Endodermal cell (in vitro differentiated cells): ENCODE data around the gene PACSIN2. TPM values are rescaled to one million over a fixed set of nuclear protein-coding genes. Genes with fewer than 3 reads are reported as not detected.

Experiments
- DNase-seq: peaks from one replicate; pipeline ENCODE4 v3.0.0-alpha.2; 2017
- H3K27ac ChIP-seq: 2 replicates; pipeline ENCODE4 v1.5.1; 2013; ENCODE audit warnings: mild to moderate bottlenecking, low read depth, low read length, moderate library complexity
- H3K27me3 ChIP-seq: 2 replicates; pipeline ENCODE4 v1.6.1; 2013; ENCODE audit warnings: mild to moderate bottlenecking, low read length, moderate library complexity; ENCODE audit not compliant: insufficient read depth, control insufficient read depth, poor library complexity, severe bottlenecking
- H3K36me3 ChIP-seq: 2 replicates; pipeline ENCODE4 v1.7.0; 2013; ENCODE audit warnings: mild to moderate bottlenecking, low read length, moderate library complexity; ENCODE audit not compliant: control insufficient read depth, insufficient read depth
- H3K4me1 ChIP-seq: one replicate; pipeline ENCODE4 v1.7.0; 2013; ENCODE audit warnings: low read length; ENCODE audit not compliant: control insufficient read depth, insufficient read depth
- H3K4me3 ChIP-seq: 2 replicates; pipeline ENCODE4 v1.5.1; 2013; ENCODE audit warnings: mild to moderate bottlenecking, low read length, moderate library complexity
- H3K9ac ChIP-seq: 2 replicates; pipeline ENCODE4 v1.6.1; 2013; ENCODE audit warnings: mild to moderate bottlenecking, low read length, moderate library complexity; ENCODE audit not compliant: poor library complexity, severe bottlenecking; ENCODE audit errors: extremely low read depth
- H3K9me3 ChIP-seq: 2 replicates; pipeline ENCODE4 v1.6.1; 2013; ENCODE audit warnings: mild to moderate bottlenecking, low read length, moderate library complexity; ENCODE audit not compliant: control insufficient read depth
- H3K27ac Mint-ChIP-seq: 2 replicates; pipeline ENCODE4 v1.8.0; 2020; ENCODE audit warnings: mixed read lengths
- H3K27me3 Mint-ChIP-seq: 2 replicates; pipeline ENCODE4 v1.8.0; 2021; ENCODE audit warnings: mild to moderate bottlenecking, mixed read lengths; ENCODE audit not compliant: insufficient read depth
- H3K36me3 Mint-ChIP-seq: 2 replicates; pipeline ENCODE4 v1.8.0; 2020; ENCODE audit warnings: low read depth, mixed read lengths
- H3K4me1 Mint-ChIP-seq: 2 replicates; pipeline ENCODE4 v1.8.0; 2020; ENCODE audit warnings: mixed read lengths
- H3K4me3 Mint-ChIP-seq: 2 replicates; pipeline ENCODE4 v1.8.0; 2020; ENCODE audit warnings: mild to moderate bottlenecking, moderate library complexity, mixed read lengths
- H3K9me3 Mint-ChIP-seq: 2 replicates; pipeline ENCODE4 v1.8.0; 2020; ENCODE audit warnings: mild to moderate bottlenecking, mixed read lengths
- WGBS, 2 experiments: methylation state at CpG; one replicate each; pipeline versions ENCODE4 v1.1.5 to v1.1.7; 2013; ENCODE audit warnings: missing lambda C conversion rate in 2 of 2, mixed read lengths in 1 of 2; ENCODE audit not compliant: insufficient coverage in 1 of 2, insufficient read length in 1 of 2; 5-methylcytosine and 5-hydroxymethylcytosine counted together
- total RNA-seq, 2 donors: library from RNA; stranded (reverse); fragmentation: NEBNext Ultra II Directional in 1 of 2; extraction: Animal tissue kit (Norgen Biotek cat#: 25700) in 1 of 2; gene quantifications; 2 replicates in 1 of 2; 3 replicates in 1 of 2; pipeline ENCODE4 v1.2.1, GENCODE V29; 2021
- TF ChIP-seq, protein P1 (sequence below): fragments of 200-600 bp; sonication (generic); conservative IDR thresholded peaks from 2 replicates; pipeline ENCODE4 v1.5.0; 2021; ENCODE audit warnings: antibody characterized with exemption, mild to moderate bottlenecking

PACSIN2 gene
- total RNA-seq, 2 donors from 2014 or later, result 60.7 to 61.4 TPM

DNA sequence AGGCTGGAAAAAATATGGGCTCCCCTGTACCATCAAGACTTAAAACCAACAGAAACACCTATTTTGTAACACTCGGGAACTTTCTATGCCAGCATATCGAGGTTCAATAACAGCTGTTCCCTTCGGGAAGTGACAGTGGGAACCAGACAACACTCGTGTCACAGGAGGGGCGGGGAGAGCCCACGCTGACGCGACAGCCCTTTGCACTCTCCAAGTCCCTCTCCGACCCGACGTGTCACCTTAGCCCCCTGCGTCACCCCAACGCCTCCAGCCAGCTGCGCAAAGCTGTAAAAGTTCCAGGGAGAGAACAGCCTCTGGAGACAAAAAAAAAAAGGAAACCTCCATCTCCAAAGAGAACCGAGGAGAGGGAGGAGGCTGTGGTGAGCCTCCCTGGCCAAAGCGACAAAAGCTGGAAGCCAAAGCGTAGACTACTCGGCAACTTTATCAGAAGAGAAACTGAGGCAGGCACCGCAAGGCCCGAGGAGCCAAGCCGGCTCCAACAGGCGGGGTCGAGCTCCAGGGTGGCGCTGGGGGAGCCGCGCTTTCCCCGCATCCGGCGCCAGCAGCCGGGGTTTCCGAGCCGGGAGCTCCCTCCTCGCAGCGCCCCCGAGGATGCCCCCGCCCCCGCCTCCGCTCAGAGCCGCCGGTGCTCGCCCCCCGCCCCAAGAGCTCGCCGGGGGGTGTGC is 158.6 kb downstream of the PACSIN2 start:
- 0 to 3% methylated on average over 8 to 44 of the region's 44 CpGs for WGBS, 2 experiments
- no peak for DNase-seq
- peak overlapping the region; percentile 79 for H3K4me3 Mint-ChIP-seq

DNA sequence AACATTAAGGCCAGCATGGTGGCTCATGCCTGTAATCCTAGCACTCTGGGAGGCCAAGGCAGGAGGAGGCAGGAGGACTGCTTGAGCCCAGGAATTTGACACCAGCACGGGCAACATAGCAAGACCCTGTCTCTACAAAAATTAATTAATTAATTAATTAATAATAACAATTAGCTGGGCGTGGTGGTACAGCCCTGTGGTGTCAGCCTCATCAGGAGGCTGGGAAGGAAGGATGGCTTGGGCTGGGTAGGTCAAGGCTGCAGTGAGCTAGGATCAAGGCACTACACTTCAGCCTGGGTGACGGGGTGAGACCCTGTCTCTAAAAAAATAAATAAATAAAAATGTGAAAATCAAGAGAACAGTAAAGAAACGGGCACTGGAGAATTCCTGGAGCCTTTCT is 159.2 kb downstream of the PACSIN2 start:
- Mint-ChIP-seq H3K36me3 (no peaks in the 10 kb centered on the region), H3K27ac (peak overlapping the region; percentile 92), H3K27me3 (peaks cover 14% of the 10 kb centered on the region), H3K4me3 (peak overlapping the region; percentile 79), H3K9me3 (peaks cover 2% of the 10 kb centered on the region), H3K4me1 (peaks cover 3% of the 10 kb centered on the region)
- no peaks in the 10 kb centered on the region for H3K9me3 ChIP-seq
- H3K27ac ChIP-seq, result no peak overlapping the region
- WGBS, 2 experiments, result 72 to 83% methylated on average over 1 to 2 of the region's 4 CpGs
- no peaks in the 10 kb centered on the region for H3K27me3 ChIP-seq
- H3K4me3 ChIP-seq, result peak overlapping the region; percentile 96
- H3K4me1 ChIP-seq, result no peaks in the 10 kb centered on the region
- TF ChIP-seq, protein P1, sequence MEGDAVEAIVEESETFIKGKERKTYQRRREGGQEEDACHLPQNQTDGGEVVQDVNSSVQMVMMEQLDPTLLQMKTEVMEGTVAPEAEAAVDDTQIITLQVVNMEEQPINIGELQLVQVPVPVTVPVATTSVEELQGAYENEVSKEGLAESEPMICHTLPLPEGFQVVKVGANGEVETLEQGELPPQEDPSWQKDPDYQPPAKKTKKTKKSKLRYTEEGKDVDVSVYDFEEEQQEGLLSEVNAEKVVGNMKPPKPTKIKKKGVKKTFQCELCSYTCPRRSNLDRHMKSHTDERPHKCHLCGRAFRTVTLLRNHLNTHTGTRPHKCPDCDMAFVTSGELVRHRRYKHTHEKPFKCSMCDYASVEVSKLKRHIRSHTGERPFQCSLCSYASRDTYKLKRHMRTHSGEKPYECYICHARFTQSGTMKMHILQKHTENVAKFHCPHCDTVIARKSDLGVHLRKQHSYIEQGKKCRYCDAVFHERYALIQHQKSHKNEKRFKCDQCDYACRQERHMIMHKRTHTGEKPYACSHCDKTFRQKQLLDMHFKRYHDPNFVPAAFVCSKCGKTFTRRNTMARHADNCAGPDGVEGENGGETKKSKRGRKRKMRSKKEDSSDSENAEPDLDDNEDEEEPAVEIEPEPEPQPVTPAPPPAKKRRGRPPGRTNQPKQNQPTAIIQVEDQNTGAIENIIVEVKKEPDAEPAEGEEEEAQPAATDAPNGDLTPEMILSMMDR, result no peak
- H3K36me3 ChIP-seq, result no peaks in the 10 kb centered on the region
- peak overlapping the region; percentile 88 for H3K9ac ChIP-seq
- no peak for DNase-seq

More for the DNA sequence above, 158.6 kb downstream of the PACSIN2 start:
- H3K36me3 Mint-ChIP-seq, result no peaks in the 10 kb centered on the region
- H3K9me3 Mint-ChIP-seq, result peaks cover 2% of the 10 kb centered on the region
- Histone ChIP-seq H3K9me3 (no peaks in the 10 kb centered on the region), H3K4me3 (peak overlapping the region; percentile 96), H3K27me3 (no peaks in the 10 kb centered on the region), H3K9ac (peak overlapping the region; percentile 88), H3K36me3 (no peaks in the 10 kb centered on the region), H3K4me1 (no peaks in the 10 kb centered on the region), H3K27ac (peak overlapping the region; percentile 26)
- peak overlapping the region; percentile 92 for H3K27ac Mint-ChIP-seq
- peaks cover 3% of the 10 kb centered on the region for H3K4me1 Mint-ChIP-seq
- peaks cover 14% of the 10 kb centered on the region for H3K27me3 Mint-ChIP-seq
- TF ChIP-seq, protein P1, result no peak

DNA sequence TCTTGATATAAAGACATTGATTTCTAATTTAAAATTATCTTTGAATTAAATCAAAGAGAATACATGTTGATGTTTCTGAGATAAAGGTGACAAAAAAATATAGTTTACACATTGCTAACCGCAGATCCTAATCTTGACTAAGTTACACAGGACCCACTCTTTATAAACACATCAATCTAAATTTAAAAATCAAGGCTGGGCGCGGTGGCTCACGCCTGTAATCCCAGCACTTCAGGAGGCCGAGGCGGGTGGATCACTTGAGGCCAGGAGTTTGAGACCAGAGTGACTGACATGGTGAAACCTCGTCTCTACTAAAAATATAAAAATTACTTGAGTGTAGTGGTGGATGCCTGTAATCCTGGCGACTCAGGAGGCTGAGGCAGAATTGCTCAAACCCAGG is 159.7 kb downstream of the PACSIN2 start:
- H3K9ac ChIP-seq, result no peak overlapping the region
- H3K36me3 ChIP-seq, result no peaks in the 10 kb centered on the region
- peak overlapping the region; percentile 79 for H3K4me3 Mint-ChIP-seq
- H3K27me3 Mint-ChIP-seq, result peaks cover 14% of the 10 kb centered on the region
- no peak overlapping the region for H3K4me3 ChIP-seq
- H3K36me3 Mint-ChIP-seq, result no peaks in the 10 kb centered on the region
- TF ChIP-seq, protein P1, result no peak
- H3K27ac Mint-ChIP-seq, result no peak overlapping the region
- no peaks in the 10 kb centered on the region for H3K4me1 ChIP-seq
- H3K9me3 ChIP-seq, result no peaks in the 10 kb centered on the region
- H3K9me3 Mint-ChIP-seq, result peaks cover 2% of the 10 kb centered on the region
- no peaks in the 10 kb centered on the region for H3K27me3 ChIP-seq
- no peak for DNase-seq
- WGBS, 2 experiments, result 93 to 96% methylated on average over 7 of the region's 8 CpGs
- H3K4me1 Mint-ChIP-seq, result peaks cover 3% of the 10 kb centered on the region
- no peak overlapping the region for H3K27ac ChIP-seq
